A549 treated with AZD9567 at 1 μM for 4 hours (cell line): ENCODE results near the gene VSIG10L2. TPM values are rescaled to one million over a fixed set of nuclear protein-coding genes. Genes with fewer than 3 reads are reported as not detected.

Experiments
- total RNA-seq: library from RNA; stranded (reverse); fragments of 200-300 nt; extraction: Qiagen RNA extraction; gene quantifications from 5 replicates; pipeline ENCODE4 v1.2.3, GENCODE V29; 2022; ENCODE audit not compliant: insufficient read depth

VSIG10L2 gene
- total RNA-seq = not detected in 5 replicates

DNA sequence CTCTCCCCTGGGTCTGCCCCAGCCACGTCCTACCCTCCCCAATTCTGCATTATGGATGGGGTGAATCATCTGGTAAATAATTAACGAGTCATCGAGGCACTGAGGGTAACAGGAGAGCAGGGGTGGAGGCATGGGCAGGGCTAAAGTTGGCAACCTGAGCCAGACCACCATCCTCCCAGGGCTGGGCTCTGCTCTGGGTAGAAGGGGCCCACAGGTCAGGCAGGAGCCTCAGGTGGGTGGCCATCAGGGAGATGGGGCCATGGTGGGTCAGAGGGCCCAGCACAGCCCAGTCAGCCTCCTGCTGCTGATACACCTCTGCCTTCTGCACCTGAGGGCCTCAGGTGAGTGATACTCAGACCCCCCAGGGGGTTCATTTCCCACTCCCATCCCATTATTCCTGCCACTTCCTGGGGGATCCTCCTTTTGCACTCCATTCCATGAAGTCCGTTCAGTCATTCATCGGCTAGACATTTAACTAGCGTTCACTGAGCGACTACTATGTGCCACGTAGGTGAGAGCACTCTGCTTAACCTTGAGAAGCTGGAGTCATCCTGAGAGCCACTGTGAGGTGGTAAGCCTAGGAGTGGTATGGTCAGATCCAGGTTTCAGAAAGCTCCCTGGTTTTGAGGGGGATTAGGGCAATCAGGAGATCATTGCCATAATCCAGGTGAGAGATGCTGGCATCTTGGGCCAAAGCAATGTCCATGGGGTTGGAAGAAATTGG lies at the start of gene VSIG10L2:
Gene VSIG10L2, plus strand, starts transcription at position 248 of the 724 bp plus-strand sequence. Its CDS starts 12 bp downstream, at position 260.

DNA sequence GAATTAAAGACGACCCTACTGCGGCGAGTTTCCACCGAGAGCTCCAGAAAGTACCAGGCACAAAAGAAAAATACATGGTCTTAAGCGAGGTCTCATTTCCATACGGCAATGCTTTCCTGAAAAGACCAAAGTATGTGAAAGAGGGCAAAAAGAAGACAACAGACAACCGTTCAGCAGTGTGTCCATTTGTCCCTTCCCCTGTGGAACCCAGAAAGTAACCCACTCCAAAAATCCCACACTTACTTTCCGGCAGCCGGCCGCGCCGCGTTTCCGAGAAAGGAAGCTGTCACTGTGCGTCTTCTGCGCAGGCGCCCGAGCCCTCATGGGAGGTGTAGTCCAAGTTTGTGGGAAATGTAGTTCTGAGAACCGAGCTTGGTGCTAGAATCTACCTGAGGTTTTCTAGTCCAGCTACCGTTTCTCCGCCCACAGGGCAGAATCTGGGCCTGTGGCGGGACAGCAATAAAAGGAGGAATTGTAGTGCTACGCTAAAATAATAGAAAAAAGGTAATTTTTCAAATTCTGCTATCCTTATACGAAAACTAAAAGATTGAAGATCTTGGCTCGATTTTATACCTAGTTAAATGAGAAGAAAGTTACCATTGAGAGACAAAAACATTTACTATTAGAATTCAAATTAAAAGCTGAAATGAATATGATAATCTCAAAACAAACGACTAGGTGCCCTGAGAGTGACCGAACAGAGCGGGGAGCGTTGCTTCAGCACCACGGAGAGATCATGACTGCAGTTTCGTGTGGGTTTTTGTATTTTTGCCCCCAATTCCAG lies 42.7 kb upstream of the VSIG10L2 start, which contains the start of gene PUS3:
Gene PUS3, minus strand, starts transcription at position 280 of the 784 bp plus-strand sequence. CDS start 6,922 bp downstream, outside the sequence.

DNA sequence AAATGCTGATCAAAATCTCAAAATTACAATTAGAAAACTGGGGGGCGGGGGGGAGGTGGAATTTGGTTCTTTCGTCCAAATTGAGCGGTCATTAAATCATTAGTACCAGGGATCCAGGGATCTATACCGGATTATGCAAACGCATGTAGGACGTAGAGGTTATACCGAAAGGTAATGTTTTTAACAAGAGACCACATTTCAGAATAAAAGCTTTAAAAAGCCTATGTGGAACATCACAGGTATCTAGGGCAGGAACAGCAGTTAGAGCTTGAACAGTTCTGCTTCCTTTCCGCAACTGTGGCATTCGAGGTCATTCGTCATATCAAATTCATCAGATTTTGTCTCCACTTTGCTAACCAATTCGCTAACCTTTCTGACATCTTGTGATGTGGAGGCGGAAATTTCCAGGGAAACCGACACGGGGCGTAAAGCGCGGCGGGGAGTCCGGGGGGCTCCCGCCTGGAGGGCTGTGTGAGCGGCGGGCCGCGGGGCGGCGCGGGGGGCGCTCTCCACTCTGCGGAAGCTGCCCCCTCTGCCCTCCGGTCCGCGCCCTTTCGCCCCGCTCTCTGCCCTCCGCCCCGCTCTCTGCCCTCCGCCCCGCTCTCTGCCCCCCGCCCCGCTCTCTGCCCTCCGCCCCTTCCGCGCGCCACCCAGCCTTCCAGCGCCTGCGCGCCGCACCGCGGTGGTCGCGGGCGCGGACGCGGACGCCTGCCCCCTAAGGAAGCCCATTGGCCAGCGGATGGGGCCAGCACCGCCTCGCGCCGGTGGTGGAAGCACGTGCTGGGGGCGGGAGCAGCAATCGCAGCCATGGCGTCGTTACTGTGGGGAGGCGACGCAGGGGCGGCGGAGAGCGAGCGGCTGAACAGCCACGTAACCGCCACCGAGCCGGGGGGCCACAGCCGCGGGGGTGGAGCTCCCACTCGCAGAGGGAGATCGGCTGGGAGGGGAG lies 41.9 kb upstream of the VSIG10L2 start, which contains the start of gene DDX25:
Gene DDX25, plus strand, starts transcription at position 798 of the 949 bp plus-strand sequence. Its CDS starts 10 bp downstream, at position 808.

Other genes with a start within 250 kb of the VSIG10L2 start
- gene PATE1, start 199.8 kb upstream of the VSIG10L2 start, total RNA-seq = not detected in 5 replicates
- not detected in 5 replicates for gene PATE2, start 167.2 kb upstream of the VSIG10L2 start, total RNA-seq
- gene PATE3, start 157.9 kb upstream of the VSIG10L2 start, total RNA-seq = not detected in 5 replicates
- not detected in 5 replicates for gene PATE4, start 112.7 kb upstream of the VSIG10L2 start, total RNA-seq
- gene HYLS1, start 58.4 kb upstream of the VSIG10L2 start, total RNA-seq = 12.4 to 14.0 TPM (median 13.3 TPM) in 5 replicates
- gene PUS3, start 42.8 kb upstream of the VSIG10L2 start, total RNA-seq = 7.2 to 10.6 TPM (median 8.0 TPM) in 5 replicates
- gene DDX25, start 41.5 kb upstream of the VSIG10L2 start, total RNA-seq = 0.07 to 0.14 TPM (median 0.08 TPM) in 3 of 5 replicates, not detected in the others
- 2.2 to 4.6 TPM (median 2.3 TPM) in 5 replicates for gene CDON, start 116.8 kb downstream of the VSIG10L2 start, total RNA-seq